HCT116 (cell line): ENCODE measurements around the gene AQP6. TPM values are rescaled to one million over a fixed set of nuclear protein-coding genes. Genes with fewer than 3 reads are reported as not detected.

Experiments
- ATAC-seq: fragments of 200-7000 bp; cut with Tn5 transposase; 2 replicates; pipeline ENCODE4 v1.9.1; 2020; ENCODE audit warnings: mild to moderate bottlenecking, moderate library complexity
- BruUV-seq: library from RNA; stranded (reverse); fragments of 400-500 nt; replicated peaks from 2 replicates; lab custom pipeline; 2021; lab: Mats Ljungman, UMichigan
- CTCF ChIA-PET: fragments of 300-600 bp; sonication (Branson Sonifier 250); formaldehyde crosslinking; loops from one replicate; lab custom pipeline; 2021; ENCODE audit warnings: antibody characterized with exemption; lab: Charles Lee
- POLR2A ChIA-PET: fragments of 300-600, 350-600 bp; sonication (Branson Sonifier 250); formaldehyde crosslinking; loops from one replicate; lab custom pipeline; 2021; ENCODE audit warnings: antibody characterized with exemption; lab: Charles Lee
- RAD21 ChIA-PET, 2 experiments: fragments of 300-600 bp; sonication (Branson Sonifier 250); formaldehyde crosslinking; loops; one replicate each; lab custom pipeline; 2023; ENCODE audit warnings: low total read pairs in 2 of 2; ENCODE audit not compliant: uncharacterized antibody in 2 of 2, unreplicated experiment in 2 of 2, low non-redundant PET in 1 of 2; lab: Charles Lee
- DNase-seq: peaks from one replicate; pipeline ENCODE4 v3.0.0-alpha.2; 2010; ENCODE audit warnings: low read depth, low spot score
- H2AFZ ChIP-seq: fragments of 200-600 bp; shearing (Covaris generic), sonication (generic); 2 replicates; pipeline ENCODE4 v1.6.1; 2017; ENCODE audit warnings: low read depth, mixed run types, mixed read lengths, antibody characterized with exemption, low read length; ENCODE audit not compliant: poor library complexity, severe bottlenecking
- H3K27ac ChIP-seq: 2 replicates; pipeline ENCODE4 v1.5.1; 2012; ENCODE audit warnings: low read depth, low read length
- H3K27me3 ChIP-seq: fragments of 200-600 bp; sonication (generic); 2 replicates; pipeline ENCODE4 v1.6.1; 2016; ENCODE audit warnings: mixed run types, low read length, mixed read lengths; ENCODE audit not compliant: insufficient read depth
- H3K36me3 ChIP-seq, 2 experiments: fragments of 200-500 bp in 1 of 2; fragments of 200-600 bp in 1 of 2; sonication (Bioruptor generic) in 1 of 2; sonication (generic) in 1 of 2; 2 replicates each; pipeline versions ENCODE4 v1.5.1 to v1.6.1; 2014 to 2016; ENCODE audit warnings: low read length in 2 of 2, inconsistent platforms in 1 of 2, mixed read lengths in 1 of 2, mixed run types in 1 of 2; ENCODE audit not compliant: insufficient read depth in 2 of 2, control insufficient read depth in 1 of 2
- H3K4me1 ChIP-seq, 2 experiments: fragments of 200-600 bp in 1 of 2; sonication (generic) in 1 of 2; 2 replicates each; pipeline versions ENCODE4 v1.5.1 to v1.6.1; 2012 to 2017; ENCODE audit warnings: low read length in 2 of 2, inconsistent platforms in 1 of 2, mild to moderate bottlenecking in 1 of 2, mixed read lengths in 1 of 2, mixed run types in 1 of 2, moderate library complexity in 1 of 2; ENCODE audit not compliant: insufficient read depth in 2 of 2, control insufficient read depth in 1 of 2
- H3K4me2 ChIP-seq: fragments of 200-600 bp; sonication (generic); 2 replicates; pipeline ENCODE4 v1.6.1; 2017; ENCODE audit warnings: mixed run types, low read length, mixed read lengths
- H3K4me3 ChIP-seq, 2 experiments: fragments of 200-600 bp in 1 of 2; sonication (generic) in 1 of 2; replicated peaks in 1 of 2; 2 replicates each; pipeline ENCODE4 v1.5.1; 2011 to 2016; ENCODE audit warnings: low read length in 2 of 2, control low read depth in 1 of 2, low read depth in 1 of 2, mild to moderate bottlenecking in 1 of 2, mixed read lengths in 1 of 2, mixed run types in 1 of 2
- H3K79me2 ChIP-seq: fragments of 200-600 bp; sonication (generic); 2 replicates; pipeline ENCODE4 v1.6.1; 2017; ENCODE audit warnings: mild to moderate bottlenecking, mixed run types, low read length, moderate library complexity, mixed read lengths; ENCODE audit not compliant: insufficient read depth
- H3K9ac ChIP-seq: fragments of 200-600 bp; sonication (generic); 2 replicates; pipeline ENCODE4 v1.6.1; 2016; ENCODE audit warnings: low read length, mixed read lengths
- H3K9me2 ChIP-seq: fragments of 200-600 bp; sonication (generic), shearing (Covaris generic); 2 replicates; pipeline ENCODE4 v1.6.1; 2017; ENCODE audit warnings: mixed run types, mild to moderate bottlenecking, moderate library complexity; ENCODE audit not compliant: insufficient read depth
- H3K9me3 ChIP-seq, 2 experiments: fragments of 200-500 bp in 1 of 2; fragments of 200-600 bp in 1 of 2; sonication (Bioruptor generic) in 1 of 2; sonication (generic) in 1 of 2; 2 replicates each; pipeline ENCODE4 v1.6.1; 2014 to 2017; ENCODE audit warnings: low read length in 2 of 2, mixed read lengths in 2 of 2, inconsistent platforms in 1 of 2, low read depth in 1 of 2, mild to moderate bottlenecking in 1 of 2, mixed run types in 1 of 2, moderate library complexity in 1 of 2; ENCODE audit not compliant: control insufficient read depth in 1 of 2, insufficient read depth in 1 of 2
- H4K20me1 ChIP-seq: fragments of 200-600 bp; sonication (generic), shearing (Covaris generic); 2 replicates; pipeline ENCODE4 v1.6.1; 2017; ENCODE audit warnings: mixed run types, mild to moderate bottlenecking, moderate library complexity; ENCODE audit not compliant: insufficient read depth
- ATF3 ChIP-seq: IDR thresholded peaks from 2 replicates; pipeline ENCODE4 v1.6.1; 2012
- CBX3 ChIP-seq: IDR thresholded peaks from 2 replicates; pipeline ENCODE4 v1.6.1; 2012; ENCODE audit warnings: low read depth
- CEBPB ChIP-seq: IDR thresholded peaks from 2 replicates; pipeline ENCODE4 v1.6.1; 2012; ENCODE audit warnings: low read depth
- EZH2phosphoT487 ChIP-seq: fragments of 200-600 bp; IDR thresholded peaks from 2 replicates; pipeline ENCODE4 v1.6.1; 2018; ENCODE audit warnings: antibody characterized with exemption, borderline replicate concordance
- POLR2A ChIP-seq: IDR thresholded peaks from 2 replicates; pipeline ENCODE4 v1.7.0; 2011; ENCODE audit warnings: borderline replicate concordance; ENCODE audit not compliant: insufficient read depth, insufficient read length; ENCODE audit errors: extremely low read depth
- REST ChIP-seq: IDR thresholded peaks from 2 replicates; pipeline ENCODE4 v1.6.1; 2012; ENCODE audit warnings: low read depth
- ZBTB33 ChIP-seq: IDR thresholded peaks from 2 replicates; pipeline ENCODE4 v1.6.1; 2011; ENCODE audit warnings: mild to moderate bottlenecking, low read length, moderate library complexity; ENCODE audit not compliant: insufficient replicate concordance; ENCODE audit errors: extremely low read depth
- intact Hi-C: fragments of 100-400 bp; cut with micrococcal nuclease; formaldehyde crosslinking; loops from 2 replicates; pipeline ENCODE4 v1.10.0; 2022
- total RNA-seq: library from RNA; stranded (reverse); gene quantifications from one replicate; pipeline ENCODE4 v1.2.1, GENCODE V29; 2021; ENCODE audit not compliant: unreplicated experiment

The AQP6 gene
- total RNA-seq, 1 experiment from 2014 or later, result not detected

GRCh38 chr12:49925433-49926204, 47.1 kb upstream of the AQP6 start:
- ChIA-PET RAD21 (no interaction called here), POLR2A (no interaction called here), CTCF (no interaction called here)
- no peak for DNase-seq
- Histone ChIP-seq H4K20me1 (no peaks in the 10 kb centered on the region), H3K4me1 (no peaks in the 10 kb centered on the region), H3K9me3 (no peaks in the 10 kb centered on the region), H2AFZ (no peak overlapping the region), H3K79me2 (no peaks in the 10 kb centered on the region), H3K4me3 (no peak overlapping the region), H3K27ac (no peak overlapping the region), H3K27me3 (no peaks in the 10 kb centered on the region), H3K9me2 (no peaks in the 10 kb centered on the region), H3K36me3 (no peaks in the 10 kb centered on the region), H3K9ac (no peak overlapping the region), H3K4me2 (no peak overlapping the region)
- TF ChIP-seq ZBTB33 (no peak), CEBPB (no peak), REST (no peak), ATF3 (no peak), POLR2A (no peak), CBX3 (no peak), EZH2phosphoT487 (no peak)
- BruUV-seq, result no TSS peak
- ATAC-seq, result no peak
- intact Hi-C loops, result no loop called here
